ENCODE results near the gene CGB1. TPM values are rescaled to one million over a fixed set of nuclear protein-coding genes. Genes with fewer than 3 reads are reported as not detected.
A peak's percentile ranks its signal among the peaks of the same experiment; 100 is the strongest.

CGB1 gene
- total RNA-seq, 4 donors from 2014 or later, result not detected

- peak within 1 kb of the TSS; percentile 55 to 92 (median 71) for H3K4me3 ChIP-seq
- peaks cover 0 to 46% (median 25%) of the 10 kb centered on the region in 4 donors for H3K4me1 ChIP-seq
- TF ChIP-seq EP300 (IDR thresholded peaks at IDR 0.05) (peak; percentile 91 to 94), POLR2A (IDR thresholded peaks at IDR 0.05) (peak; percentile 79 to 90), CTCF (IDR thresholded peaks at IDR 0.05) (peak; percentile 99 to 100 (median 99))
- H3K27me3 ChIP-seq, result no peaks in the 10 kb centered on the region
- no peaks in the 10 kb centered on the region for H3K9me3 ChIP-seq
- peak within 1 kb of the TSS; percentile 83 to 99 (median 92) for H3K27ac ChIP-seq
- peaks cover 0 to 21% (median 1%) of the 10 kb centered on the region in 3 donors for H3K36me3 ChIP-seq
- peak; percentile 98 to 99 for DNase-seq (ENCODE audit: low spot score in 2 of 2)
- 0 to 1% methylated on average over 40 to 43 of the region's 56 CpGs for WGBS, 2 donors
These were observed 43.3 kb downstream of the CGB1 start, which contains the start of the genes GYS1 and RUVBL2 for GRCh38 chr19:48993175-48994034. TSS of gene GYS1 (minus strand) at chr19:48993309. CDS start at chr19:48993112, 197 bp downstream. TSS of gene RUVBL2 (plus strand) at chr19:48993887. CDS start at chr19:48993912, 25 bp downstream.

- Histone ChIP-seq H3K36me3 (peaks cover 0 to 28% (median 4%) of the 10 kb centered on the region in 3 donors), H3K4me3 (peak overlapping the region; percentile 55 to 92 (median 71)), H3K9me3 (no peaks in the 10 kb centered on the region), H3K4me1 (peaks cover 0 to 46% (median 25%) of the 10 kb centered on the region in 4 donors), H3K27me3 (no peaks in the 10 kb centered on the region), H3K27ac (peak overlapping the region; percentile 83 to 99 (median 92))
- 1% methylated on average over 16 to 20 of the region's 20 CpGs for WGBS, 2 donors
- no peak for TF ChIP-seq CTCF (IDR thresholded peaks at IDR 0.05)
- no peak for TF ChIP-seq EP300 (IDR thresholded peaks at IDR 0.05)
- TF ChIP-seq POLR2A (IDR thresholded peaks at IDR 0.05), result no peak
- DNase-seq (ENCODE audit: low spot score in 2 of 2), result no peak
These were observed 44.0 kb downstream of the CGB1 start for GRCh38 chr19:48992581-48993174.

- peak; percentile 45 to 71 for DNase-seq (ENCODE audit: low spot score in 2 of 2)
- Histone ChIP-seq H3K36me3 (peaks cover 0 to 34% (median 4%) of the 10 kb centered on the region in 3 donors), H3K27me3 (no peaks in the 10 kb centered on the region), H3K9me3 (no peaks in the 10 kb centered on the region), H3K27ac (peak overlapping the region; percentile 83 to 99 (median 92)), H3K4me3 (peak overlapping the region; percentile 55 to 92 (median 71)), H3K4me1 (peaks cover 0 to 46% (median 25%) of the 10 kb centered on the region in 4 donors)
- 13 to 14% methylated on average over 7 to 8 of the region's 8 CpGs for WGBS, 2 donors
- TF ChIP-seq CTCF (IDR thresholded peaks at IDR 0.05) (no peak), POLR2A (IDR thresholded peaks at IDR 0.05) (peak; percentile 52 to 55), EP300 (IDR thresholded peaks at IDR 0.05) (peak in 1 of 2 donors; percentile 72)
These were observed 44.7 kb downstream of the CGB1 start for GRCh38 chr19:48991873-48992580.

GRCh38 chr19:48991011-48991609 is 45.6 kb downstream of the CGB1 start:
- Histone ChIP-seq H3K27me3 (no peaks in the 10 kb centered on the region), H3K4me3 (no peak overlapping the region), H3K4me1 (peaks cover 0 to 46% (median 25%) of the 10 kb centered on the region in 4 donors), H3K36me3 (peaks cover 0 to 43% (median 4%) of the 10 kb centered on the region in 3 donors), H3K27ac (peak overlapping the region in 3 of 4 donors; percentile 83 to 99 (median 94)), H3K9me3 (no peaks in the 10 kb centered on the region)
- no peak for DNase-seq (ENCODE audit: low spot score in 2 of 2)
- WGBS, 2 donors, result 91 to 93% methylated on average over 22 of the region's 22 CpGs
- no peak for TF ChIP-seq EP300 (IDR thresholded peaks at IDR 0.05)
- TF ChIP-seq POLR2A (IDR thresholded peaks at IDR 0.05), result no peak
- no peak for TF ChIP-seq CTCF (IDR thresholded peaks at IDR 0.05)

Data from tibial nerve (tissue), 4 donors.